Lower leg skin (tissue), 3 donors: Measurements from ENCODE around the gene MX2.

ENCODE experiments used
- CTCF ChIP-seq, 3 donors: fragments of 450-650 bp; IDR thresholded peaks; one replicate each; pipeline ENCODE4 v1.5.1; 2016; ENCODE audit warnings: antibody characterized with exemption in 3 of 3, mild to moderate bottlenecking in 3 of 3, moderate library complexity in 2 of 3
- POLR2A ChIP-seq, 2 donors: fragments of 450-650 bp; IDR thresholded peaks; one replicate each; pipeline ENCODE4 v1.6.1; 2016 to 2017; ENCODE audit warnings: antibody characterized with exemption in 2 of 2, mild to moderate bottlenecking in 1 of 2, moderate library complexity in 1 of 2

- no peak for TF ChIP-seq CTCF (IDR thresholded peaks at IDR 0.05)
- TF ChIP-seq POLR2A (IDR thresholded peaks at IDR 0.05): no peak
Observed at GRCh38 chr21:41435706-41436105, 73.9 kb downstream of the MX2 start.
